Ishikawa (cell line): Measurements from ENCODE around the gene CGB7.

ENCODE experiments used
- CEBPB ChIP-seq: IDR thresholded peaks from 2 replicates; pipeline ENCODE4 v1.6.1; 2012
- CREB1 ChIP-seq: IDR thresholded peaks from 2 replicates; pipeline ENCODE4 v1.6.1; 2012; ENCODE audit warnings: low read depth
- EGR1 ChIP-seq: IDR thresholded peaks from 2 replicates; pipeline ENCODE4 v1.6.1; 2012
- EP300 ChIP-seq: IDR thresholded peaks from 2 replicates; pipeline ENCODE4 v1.6.1; 2012; ENCODE audit warnings: borderline replicate concordance
- FOXM1 ChIP-seq: IDR thresholded peaks from 2 replicates; pipeline ENCODE4 v1.6.1; 2012; ENCODE audit warnings: low read depth, borderline replicate concordance
- MAX ChIP-seq: IDR thresholded peaks from 2 replicates; pipeline ENCODE4 v1.6.1; 2012
- NFIC ChIP-seq: IDR thresholded peaks from 2 replicates; pipeline ENCODE4 v1.6.1; 2012
- RAD21 ChIP-seq: IDR thresholded peaks from 2 replicates; pipeline ENCODE4 v1.6.1; 2012; ENCODE audit warnings: low read depth
- REST ChIP-seq: IDR thresholded peaks from 2 replicates; pipeline ENCODE4 v1.6.1; 2012; ENCODE audit warnings: low read depth, mild to moderate bottlenecking
- TAF1 ChIP-seq: IDR thresholded peaks from 2 replicates; pipeline ENCODE4 v1.6.1; 2012; ENCODE audit warnings: low read depth, mild to moderate bottlenecking
- TCF12 ChIP-seq: IDR thresholded peaks from 2 replicates; pipeline ENCODE4 v1.6.1; 2012; ENCODE audit warnings: low read depth
- TEAD4 ChIP-seq: IDR thresholded peaks from 2 replicates; pipeline ENCODE4 v1.6.1; 2012
- YY1 ChIP-seq: IDR thresholded peaks from 2 replicates; pipeline ENCODE4 v1.6.1; 2012; ENCODE audit warnings: low read depth
- ZBTB7A ChIP-seq: IDR thresholded peaks from 2 replicates; pipeline ENCODE4 v1.6.1; 2012; ENCODE audit warnings: low read depth
- TF ChIP-seq, protein P1 (sequence below): IDR thresholded peaks from 2 replicates; pipeline ENCODE4 v1.6.1; 2012

The CGB7 gene

DNA sequence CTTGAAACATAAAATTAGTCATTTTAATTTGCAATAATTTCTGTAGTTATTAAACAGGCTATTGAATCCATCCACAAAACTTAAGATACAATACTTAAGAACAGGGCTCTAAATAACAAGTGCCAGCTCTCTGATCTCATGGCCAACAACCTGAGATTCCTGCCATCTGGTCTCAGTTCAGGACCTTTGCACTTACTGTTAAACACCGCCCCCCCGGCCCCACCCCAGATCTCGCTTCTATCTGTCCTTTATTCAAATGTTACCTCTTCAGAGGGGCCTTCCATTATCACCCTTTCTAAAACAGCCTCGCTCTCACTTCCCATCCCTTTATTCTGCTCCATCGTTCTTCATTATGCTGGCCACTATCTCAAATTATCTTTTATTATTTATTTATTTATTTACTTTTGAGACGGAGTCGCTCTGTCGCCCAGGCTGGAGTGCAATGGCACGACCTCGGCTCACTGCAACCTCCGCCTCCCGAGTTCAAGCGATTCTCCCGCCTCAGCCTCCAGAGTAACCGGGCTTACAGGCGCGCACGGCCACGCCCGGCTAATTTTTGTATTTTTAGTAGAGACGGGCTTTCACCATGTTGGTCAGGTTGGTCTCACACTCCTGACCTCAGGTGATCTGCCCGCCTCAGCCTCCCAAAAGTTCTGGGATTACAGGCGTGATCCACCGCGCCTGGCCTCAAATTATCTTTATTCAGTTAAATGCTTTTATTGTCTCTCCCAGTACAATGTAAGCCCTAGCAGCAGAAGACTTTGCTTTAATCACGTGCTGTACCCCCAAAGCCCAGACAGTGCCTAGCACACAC is 26.9 kb upstream of the CGB7 start:
- no peak for TF ChIP-seq YY1
- no peak for TF ChIP-seq RAD21
- no peak for TF ChIP-seq NFIC
- TF ChIP-seq, protein P1, sequence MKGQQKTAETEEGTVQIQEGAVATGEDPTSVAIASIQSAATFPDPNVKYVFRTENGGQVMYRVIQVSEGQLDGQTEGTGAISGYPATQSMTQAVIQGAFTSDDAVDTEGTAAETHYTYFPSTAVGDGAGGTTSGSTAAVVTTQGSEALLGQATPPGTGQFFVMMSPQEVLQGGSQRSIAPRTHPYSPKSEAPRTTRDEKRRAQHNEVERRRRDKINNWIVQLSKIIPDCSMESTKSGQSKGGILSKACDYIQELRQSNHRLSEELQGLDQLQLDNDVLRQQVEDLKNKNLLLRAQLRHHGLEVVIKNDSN, result no peak
- TF ChIP-seq MAX, result no peak
- no peak for TF ChIP-seq FOXM1
- no peak for TF ChIP-seq CEBPB
- no peak for TF ChIP-seq CREB1
- TF ChIP-seq TCF12, result no peak
- TF ChIP-seq EP300, result no peak
- no peak for TF ChIP-seq TAF1

DNA sequence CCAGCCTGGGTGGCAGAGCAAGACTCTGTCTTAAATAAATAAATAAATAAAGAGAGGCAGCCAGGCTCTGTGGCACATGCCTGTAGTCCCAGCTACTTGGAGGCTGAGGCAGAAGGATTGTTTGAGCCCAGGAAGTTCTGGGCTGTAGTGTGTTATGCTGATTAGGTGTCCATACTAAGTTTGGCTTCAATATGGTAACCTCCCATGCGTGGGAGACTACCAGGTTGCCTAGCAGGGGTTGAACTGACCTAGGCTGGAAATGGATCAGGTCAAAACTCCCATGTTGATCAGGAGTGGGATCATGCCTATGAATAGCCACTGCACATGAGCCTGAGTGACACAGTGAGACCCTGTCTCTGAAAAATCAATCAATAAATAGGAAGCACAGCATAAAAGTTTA is 23.7 kb upstream of the CGB7 start:
- TF ChIP-seq TEAD4 (no peak), EGR1 (no peak), RAD21 (no peak), ZBTB7A (no peak)
- TF ChIP-seq, protein P1, result no peak

DNA sequence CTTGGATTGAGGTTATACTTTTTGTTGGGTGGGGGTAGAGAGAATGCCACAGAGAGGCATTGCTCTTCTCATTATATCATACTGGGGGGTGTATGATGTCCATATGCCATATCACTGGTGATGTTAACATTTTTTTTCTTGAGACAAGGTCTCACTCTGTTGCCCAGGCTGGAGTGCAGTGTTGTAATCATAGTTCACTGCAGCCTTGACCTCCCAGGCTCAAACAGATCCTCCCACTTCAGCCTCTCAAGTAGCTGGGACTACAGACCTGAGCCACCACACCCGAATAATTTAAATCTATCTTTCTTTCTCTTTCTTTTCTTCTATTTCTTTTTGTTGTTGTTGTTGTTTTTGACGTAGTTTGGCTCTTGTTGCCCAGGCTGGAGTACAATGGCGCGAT is 22.8 kb upstream of the CGB7 start:
- no peak for TF ChIP-seq TAF1
- TF ChIP-seq NFIC, result no peak
- no peak for TF ChIP-seq CEBPB
- TF ChIP-seq TCF12, result no peak

DNA sequence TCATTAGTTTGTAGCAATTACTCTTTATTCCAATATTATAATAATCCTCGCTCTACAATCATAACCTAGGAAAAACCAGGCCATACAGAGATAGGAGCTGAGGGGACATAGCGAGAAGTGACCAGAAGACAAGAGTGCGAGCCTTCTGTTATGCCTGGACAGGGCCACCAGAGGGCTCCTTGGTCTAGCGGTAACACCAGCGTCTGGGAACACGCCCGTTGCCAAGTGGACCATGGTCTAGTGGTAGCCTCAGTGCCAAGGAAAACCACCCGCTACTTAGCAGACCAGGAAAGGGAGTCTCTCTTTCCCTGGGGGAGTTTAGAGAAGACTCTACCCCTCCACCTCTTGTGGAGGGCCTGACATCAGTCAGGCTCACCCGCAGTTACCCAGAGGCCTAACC is 17.3 kb upstream of the CGB7 start:
- peak; percentile 64 for TF ChIP-seq RAD21

GRCh38 chr19:49073514-49074378 is 16.2 kb upstream of the CGB7 start:
- TF ChIP-seq TCF12 (no peak), CREB1 (no peak), EGR1 (no peak), CEBPB (no peak), EP300 (no peak), RAD21 (peak; percentile 19; the same call in 1 of the 2 replicates), TEAD4 (no peak)

- TF ChIP-seq ZBTB7A (peak; percentile 60; the same call in 1 of the 2 replicates), CREB1 (no peak), MAX (peak; percentile 84), REST (no peak)
Observed at GRCh38 chr19:49071860-49072547, 14.5 kb upstream of the CGB7 start.

GRCh38 chr19:49070416-49070815 is 12.9 kb upstream of the CGB7 start:
- TF ChIP-seq NFIC (no peak), TEAD4 (no peak), CREB1 (no peak), YY1 (no peak), EP300 (no peak), CEBPB (no peak), ZBTB7A (no peak), MAX (no peak), REST (no peak), TAF1 (no peak), FOXM1 (no peak), TCF12 (no peak), EGR1 (no peak), RAD21 (no peak)
- TF ChIP-seq, protein P1, result no peak
